ENCODE measurements around the gene IAH1.

GRCh38 chr2:9508931-9509330 is 34.6 kb downstream of the IAH1 start:
- no peak for TF ChIP-seq CTCF (IDR thresholded peaks at IDR 0.05; ENCODE audit: low read length)
- TF ChIP-seq EZH2phosphoT487 (IDR thresholded peaks at IDR 0.05; ENCODE audit: low read length): no peak
- no peak for TF ChIP-seq EZH2 (optimal IDR thresholded peaks at IDR 0.05; ENCODE audit: low read depth, low read length)

All from MM.1S (cell line).